Heart left ventricle (tissue), 16 donors: ENCODE results near the gene P2RX3. TPM values are rescaled to one million over a fixed set of nuclear protein-coding genes. Genes with fewer than 3 reads are reported as not detected.

Experiments used
- ATAC-seq, 4 donors: fragments of 200-7000 bp; cut with Tn5 transposase; one replicate each; pipeline ENCODE4 v1.9.1; 2020 to 2022; ENCODE audit warnings: moderate library complexity in 4 of 4, mild to moderate bottlenecking in 3 of 4, moderate number of reproducible peaks in 1 of 4
- DNase-seq, 5 donors: peaks; one replicate each; pipeline ENCODE4 v3.0.0-alpha.2; 2020
- H3K27ac ChIP-seq, 12 donors: fragments of 200-600 bp; sonication (generic) in 4 of 12; one replicate each; pipeline versions ENCODE4 v1.5.0 to v1.8.0; 2016 to 2022; ENCODE audit warnings: mild to moderate bottlenecking in 2 of 12
- H3K27me3 ChIP-seq, 9 donors: fragments of 200-600 bp; sonication (generic) in 2 of 9; one replicate each; pipeline versions ENCODE4 v1.5.1 to v1.8.0; 2016 to 2022; ENCODE audit warnings: mild to moderate bottlenecking in 3 of 9
- H3K36me3 ChIP-seq, 9 donors: fragments of 200-600 bp; sonication (generic) in 2 of 9; one replicate each; pipeline versions ENCODE4 v1.5.0 to v1.8.0; 2018 to 2022; ENCODE audit warnings: mild to moderate bottlenecking in 2 of 9
- H3K4me1 ChIP-seq, 12 donors: fragments of 200-600 bp; sonication (generic) in 4 of 12; one replicate each; pipeline versions ENCODE4 v1.5.0 to v1.8.0; 2016 to 2022; ENCODE audit warnings: mild to moderate bottlenecking in 3 of 12
- H3K4me3 ChIP-seq, 12 donors: fragments of 200-600 bp; sonication (generic) in 4 of 12; one replicate each; pipeline versions ENCODE4 v1.5.0 to v1.8.0; 2017 to 2022; ENCODE audit warnings: mild to moderate bottlenecking in 9 of 12, moderate library complexity in 4 of 12
- H3K9me3 ChIP-seq, 12 donors: fragments of 200-600 bp; sonication (generic) in 4 of 12; one replicate each; pipeline versions ENCODE4 v1.5.0 to v1.8.0; 2016 to 2022; ENCODE audit warnings: mild to moderate bottlenecking in 1 of 12
- CTCF ChIP-seq, 12 donors: fragments of 200-600 bp; sonication (generic) in 4 of 12; IDR thresholded peaks; one replicate each; pipeline versions ENCODE4 v1.5.0 to v1.8.0; 2018 to 2022; ENCODE audit warnings: antibody characterized with exemption in 12 of 12, mild to moderate bottlenecking in 5 of 12
- POLR2A ChIP-seq, 2 donors: fragments of 450-650 bp; IDR thresholded peaks; one replicate each; pipeline ENCODE4 v1.6.1; 2017; ENCODE audit warnings: antibody characterized with exemption in 2 of 2, mild to moderate bottlenecking in 2 of 2, moderate library complexity in 2 of 2
- WGBS, 4 donors: extraction: QIAGEN DNeasy Blood & Tissue Kit in 2 of 4; methylation state at CpG; one replicate each; pipeline versions ENCODE4 v1.1.5 to v1.1.7; 2013 to 2018; 5-methylcytosine and 5-hydroxymethylcytosine counted together
- intact Hi-C, 10 donors: fragments of 100-400 bp; cut with DNase I; formaldehyde crosslinking; loops; one replicate each; pipeline versions ENCODE4 v1.11.1 to v1.14.2; 2022
- polyA plus RNA-seq, 2 donors: library from polyadenylated mRNA; stranded (reverse); fragments of 200-250 nt; gene quantifications; one replicate each; pipeline ENCODE4 v1.2.3, GENCODE V29; 2013
- total RNA-seq, 9 donors: library from RNA; depleted of rRNA in 2 of 9; stranded (reverse); fragments of >200 nt in 2 of 9; fragmentation: NEBNext Ultra II Directional in 3 of 9; extraction: Animal tissue kit (Norgen Biotek cat#: 25700) in 3 of 9; gene quantifications; one replicate each; pipeline versions ENCODE4 v1.1.0 to v1.2.4, GENCODE V29; 2016 to 2023
- donor health status: ischemic (EF 13 %, LVEDD 7.1; RV severe dilation, severe dysfunction).
- donor health status: healthy with polysubstance abuse.
- donor health status: DM: no; HTN: yes; CAD: no.
- donor health status: DM: no; HTN: no; CAD: no.
- donor health status: ischemic (EF 25% LVEDD 6.9; RV normal size, moderate dysfunction).
- donor health status: ischemic (EF 25% LVEDD 5.7; RV mildly dilated, moderate dysfunction).
- donor health status: healthy.
- donor health status: DM: yes; HTN: yes; CAD: no.
- donor health status: ischemic (EF 35%, LVEDD 5.7; RV mildly dilated, moderate dysfunction).
- donor health status: nonischemic (EF 11% LVEDD 7.7; RV severe dilation, severe dysfunction).
- donor health status: DM: yes; HTN: yes; CAD: no.
- donor health status: PGD.
- donor health status: ischemic (EF 29% LVEDD 5.4; RV normal size, mild dysfunction).
- donor health status: nonischemic (EF 23%, LVEDD 6.1; RV moderate dilation, normal function).

Gene P2RX3
- total and polyA plus RNA-seq, 11 donors = 0.35 to 7.1 (median 1.3) TPM

- Histone ChIP-seq H3K9me3 (peaks cover 0 to 37% (median 12%) of the 10 kb centered on the region in 12 donors), H3K27ac (no peak overlapping the region), H3K27me3 (no peaks in the 10 kb centered on the region), H3K4me3 (no peak overlapping the region), H3K4me1 (peaks cover 0 to 18% (median 9%) of the 10 kb centered on the region in 12 donors), H3K36me3 (peaks cover 6 to 73% (median 50%) of the 10 kb centered on the region in 9 donors)
- ATAC-seq (no peak), DNase-seq (peak in 1 of 5 donors; percentile 51)
- intact Hi-C loops = no loop called here
- 95 to 99% (median 98%) methylated on average over 10 of the region's 10 CpGs for WGBS, 4 donors
- no peak for TF ChIP-seq POLR2A (IDR thresholded peaks at IDR 0.05)
- no peak for TF ChIP-seq CTCF (IDR thresholded peaks at IDR 0.05)
Observed at GRCh38 chr11:57300785-57301184, 37.4 kb upstream of the P2RX3 start.

- DNase-seq (no peak), ATAC-seq (no peak)
- H3K27me3 ChIP-seq = no peaks in the 10 kb centered on the region
- H3K4me1 ChIP-seq = peaks cover 0 to 25% (median 17%) of the 10 kb centered on the region in 12 donors
- TF ChIP-seq POLR2A (IDR thresholded peaks at IDR 0.05) = no peak
- TF ChIP-seq CTCF (IDR thresholded peaks at IDR 0.05) = no peak
- H3K27ac ChIP-seq = no peak overlapping the region
- H3K4me3 ChIP-seq = no peak overlapping the region
- peaks cover 6 to 79% (median 50%) of the 10 kb centered on the region in 9 donors for H3K36me3 ChIP-seq
- 94 to 98% (median 98%) methylated on average over 15 to 27 of the region's 27 CpGs for WGBS, 4 donors
- H3K9me3 ChIP-seq = peaks cover 0 to 36% (median 12%) of the 10 kb centered on the region in 12 donors
- intact Hi-C loops = no loop called here
Observed at GRCh38 chr11:57301711-57302423, 36.3 kb upstream of the P2RX3 start.

GRCh38 chr11:57302489-57302888 is 35.7 kb upstream of the P2RX3 start:
- intact Hi-C loops = no loop called here
- Histone ChIP-seq H3K36me3 (peaks cover 6 to 83% (median 50%) of the 10 kb centered on the region in 9 donors), H3K4me3 (no peak overlapping the region), H3K9me3 (peaks cover 0 to 30% (median 12%) of the 10 kb centered on the region in 12 donors), H3K4me1 (peaks cover 0 to 31% (median 21%) of the 10 kb centered on the region in 12 donors), H3K27me3 (no peaks in the 10 kb centered on the region), H3K27ac (no peak overlapping the region)
- no peak for TF ChIP-seq CTCF (IDR thresholded peaks at IDR 0.05)
- TF ChIP-seq POLR2A (IDR thresholded peaks at IDR 0.05) = no peak
- ATAC-seq (no peak), DNase-seq (no peak)
- WGBS, 4 donors = 95 to 97% (median 96%) methylated on average over 14 to 15 of the region's 15 CpGs

- H3K27me3 ChIP-seq = no peaks in the 10 kb centered on the region
- no peak overlapping the region for H3K4me3 ChIP-seq
- no peak overlapping the region for H3K27ac ChIP-seq
- no peak for DNase-seq
- ATAC-seq = no peak
- intact Hi-C loops = no loop called here
- TF ChIP-seq POLR2A (IDR thresholded peaks at IDR 0.05) (no peak), CTCF (IDR thresholded peaks at IDR 0.05) (no peak)
- 86 to 90% (median 89%) methylated on average over 17 of the region's 17 CpGs for WGBS, 4 donors
- H3K4me1 ChIP-seq = peaks cover 0 to 40% (median 27%) of the 10 kb centered on the region in 12 donors
- H3K9me3 ChIP-seq = peaks cover 0 to 22% (median 12%) of the 10 kb centered on the region in 12 donors
- peaks cover 6 to 84% (median 50%) of the 10 kb centered on the region in 9 donors for H3K36me3 ChIP-seq
Observed at GRCh38 chr11:57303280-57303989, 34.7 kb upstream of the P2RX3 start.
